Peyer's patch (tissue), 4 donors: ENCODE results near the gene CFAP141.

Experiments used
- POLR2A ChIP-seq, 2 donors: fragments of 450-650 bp; IDR thresholded peaks; one replicate each; pipeline ENCODE4 v1.5.1; 2017; ENCODE audit warnings: antibody characterized with exemption in 2 of 2, mild to moderate bottlenecking in 2 of 2, moderate library complexity in 2 of 2
- TF ChIP-seq, protein P1 (sequence below), 6 experiments: fragments of 450-650 bp in 4 of 6; fragments of 200-600 bp in 2 of 6; sonication (generic) in 1 of 6; IDR thresholded peaks; one replicate each; pipeline ENCODE4 v1.5.1; 2017 to 2019; ENCODE audit warnings: antibody characterized with exemption in 6 of 6, mild to moderate bottlenecking in 3 of 6, moderate library complexity in 1 of 6

DNA sequence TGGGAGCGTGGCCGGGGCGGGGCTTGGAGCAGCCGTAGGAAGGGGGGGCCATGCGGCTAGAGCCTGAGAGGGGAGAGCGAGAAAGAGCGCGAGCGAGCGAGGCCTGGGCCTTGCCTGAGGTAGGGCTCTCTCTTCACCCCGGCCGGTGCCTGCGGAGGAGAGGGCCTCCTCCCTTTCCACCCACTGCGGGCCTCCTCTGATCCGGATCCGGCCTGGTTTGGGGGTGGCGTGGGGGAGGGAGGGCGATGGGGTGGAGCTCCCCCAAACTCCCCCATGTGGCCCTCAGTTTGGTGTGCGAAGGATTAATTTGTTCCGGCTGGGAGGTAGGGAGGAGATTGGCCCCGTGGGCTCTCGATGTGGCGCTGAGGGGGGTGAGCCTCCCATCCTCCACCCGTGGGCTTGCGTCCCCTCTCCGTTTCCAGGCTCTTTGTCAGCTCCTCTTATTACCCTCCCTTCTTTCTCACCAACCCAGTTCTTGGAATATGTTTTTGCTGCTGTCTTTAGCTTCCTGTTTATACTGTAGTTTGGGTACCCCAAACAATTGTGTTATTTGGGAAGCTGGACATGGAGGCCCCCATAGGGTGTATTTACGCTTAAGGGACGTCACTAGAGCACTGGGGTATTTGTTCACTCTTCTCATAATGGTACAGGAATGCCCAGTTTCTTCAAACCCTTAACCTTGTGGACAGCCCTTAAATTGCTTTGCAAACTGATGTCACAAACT, 15.3 kb upstream of the CFAP141 start:
- TF ChIP-seq POLR2A (IDR thresholded peaks at IDR 0.05) = no peak
- TF ChIP-seq, protein P1, sequence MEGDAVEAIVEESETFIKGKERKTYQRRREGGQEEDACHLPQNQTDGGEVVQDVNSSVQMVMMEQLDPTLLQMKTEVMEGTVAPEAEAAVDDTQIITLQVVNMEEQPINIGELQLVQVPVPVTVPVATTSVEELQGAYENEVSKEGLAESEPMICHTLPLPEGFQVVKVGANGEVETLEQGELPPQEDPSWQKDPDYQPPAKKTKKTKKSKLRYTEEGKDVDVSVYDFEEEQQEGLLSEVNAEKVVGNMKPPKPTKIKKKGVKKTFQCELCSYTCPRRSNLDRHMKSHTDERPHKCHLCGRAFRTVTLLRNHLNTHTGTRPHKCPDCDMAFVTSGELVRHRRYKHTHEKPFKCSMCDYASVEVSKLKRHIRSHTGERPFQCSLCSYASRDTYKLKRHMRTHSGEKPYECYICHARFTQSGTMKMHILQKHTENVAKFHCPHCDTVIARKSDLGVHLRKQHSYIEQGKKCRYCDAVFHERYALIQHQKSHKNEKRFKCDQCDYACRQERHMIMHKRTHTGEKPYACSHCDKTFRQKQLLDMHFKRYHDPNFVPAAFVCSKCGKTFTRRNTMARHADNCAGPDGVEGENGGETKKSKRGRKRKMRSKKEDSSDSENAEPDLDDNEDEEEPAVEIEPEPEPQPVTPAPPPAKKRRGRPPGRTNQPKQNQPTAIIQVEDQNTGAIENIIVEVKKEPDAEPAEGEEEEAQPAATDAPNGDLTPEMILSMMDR (IDR thresholded peaks at IDR 0.05) = peak in 1 of 6 experiments; percentile 2
